Activated CD8-positive, alpha-beta memory T cell treated with anti-CD3 and anti-CD28 coated beads, Interleukin-2, amount 50 U/mL, for 1 hour (primary cell): ENCODE data around the gene MAN2B2.
"Not testable (repeated sequence)": the region's sequence is repeated elsewhere in the genome, so short reads cannot be mapped to it uniquely, and the experiment has no call there.

ENCODE experiments used
- DNase-seq: peaks from one replicate; pipeline ENCODE4 v3.0.0-alpha.2; 2020; ENCODE audit errors: extremely low read depth

The MAN2B2 gene

DNA sequence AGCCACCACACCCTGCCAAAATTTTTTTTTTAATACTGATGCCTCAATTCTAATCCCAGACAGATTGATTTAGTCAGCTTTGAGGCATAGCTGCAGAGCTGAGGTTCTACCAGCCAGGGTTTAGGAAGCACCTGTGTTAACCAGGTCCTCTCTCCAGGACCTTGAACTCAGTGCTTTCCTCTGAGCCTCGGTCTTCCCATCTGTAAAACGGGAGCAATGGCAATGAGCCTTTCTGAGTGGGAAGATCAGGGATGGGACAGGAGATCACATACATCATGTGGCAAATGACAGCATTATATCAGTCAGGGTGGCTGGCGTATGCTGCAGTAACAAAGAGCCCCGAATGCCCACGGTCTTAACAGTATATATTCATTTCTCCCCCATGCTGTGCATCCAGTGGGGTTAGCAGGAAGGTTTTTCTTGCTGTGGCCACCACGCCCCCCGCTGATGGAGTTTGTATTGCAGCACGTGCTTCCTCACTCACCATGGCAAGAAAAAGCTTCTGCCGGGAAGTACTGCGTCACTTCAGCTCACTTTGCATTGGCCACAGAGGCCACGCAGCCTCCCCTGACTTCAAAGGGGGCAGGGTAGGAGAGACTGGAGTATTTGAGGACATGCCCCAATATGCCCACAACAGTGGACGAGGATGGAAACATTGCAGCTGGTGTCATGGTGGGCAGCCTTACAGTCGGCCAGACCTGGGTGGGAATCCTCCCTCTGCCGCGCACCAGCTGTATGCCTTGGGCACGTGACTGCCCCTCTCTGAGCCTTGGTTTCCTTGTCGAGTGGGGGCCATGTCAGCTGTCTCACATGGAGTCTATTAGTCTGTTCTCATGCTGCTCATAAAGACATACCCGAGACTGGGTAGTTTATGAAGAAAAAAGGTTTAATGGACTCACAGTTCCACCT is 41.4 kb downstream of the MAN2B2 start:
- no peak for DNase-seq

DNA sequence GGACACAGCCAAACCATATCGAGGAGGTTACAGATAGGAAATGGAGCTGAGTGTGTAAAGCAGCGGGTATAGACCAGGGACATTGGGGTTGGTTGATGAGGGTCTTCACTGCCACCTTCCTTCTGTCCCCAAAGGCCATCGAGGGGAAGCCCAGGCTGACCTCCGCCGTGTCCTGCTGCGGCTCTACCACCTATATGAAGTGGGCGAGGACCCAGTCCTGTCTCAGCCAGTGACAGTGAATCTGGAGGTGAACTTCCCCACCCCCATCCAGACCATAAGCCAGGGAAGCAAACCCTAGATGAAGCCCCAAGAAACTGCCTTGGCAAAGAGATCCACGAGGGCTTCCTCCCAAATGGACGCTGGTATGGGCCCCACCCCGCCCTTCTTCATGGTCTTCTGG is 42.3 kb downstream of the MAN2B2 start:
- no peak for DNase-seq

DNA sequence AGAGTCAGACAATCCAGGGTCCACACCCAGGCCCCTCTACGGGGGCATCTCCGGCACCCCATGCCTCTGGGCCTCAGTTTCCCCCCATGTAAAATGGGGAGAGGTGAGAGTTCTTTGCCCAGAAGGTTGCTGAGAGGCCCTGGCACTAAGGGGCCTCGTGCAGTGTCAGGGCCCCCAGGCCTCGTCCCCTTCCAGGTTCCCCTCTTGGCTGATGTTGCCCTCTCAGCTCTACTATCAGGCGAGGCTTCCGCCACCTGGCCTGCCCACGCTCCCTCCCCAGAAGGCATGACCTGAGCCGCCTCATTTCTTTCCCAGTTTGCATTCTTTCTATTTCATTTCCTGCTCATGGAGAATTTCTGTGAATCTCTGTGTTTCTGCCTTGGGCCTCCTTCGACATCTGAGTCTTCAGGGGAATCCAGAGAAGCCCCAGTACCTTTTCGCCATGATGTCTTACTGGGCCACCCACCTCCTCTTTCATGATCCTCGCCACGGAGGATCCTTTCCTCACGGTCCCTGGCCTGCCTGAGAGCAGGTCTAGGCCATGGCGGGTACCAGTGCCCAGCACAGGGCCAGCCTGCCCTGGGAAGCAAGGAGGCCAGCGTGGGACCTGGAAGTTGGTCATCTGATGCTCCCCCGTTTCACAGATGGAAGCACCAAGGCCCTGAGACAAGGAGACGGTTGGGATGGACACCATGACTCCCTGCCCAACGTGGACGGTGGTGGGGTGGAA is 43.6 kb downstream of the MAN2B2 start:
- no peak for DNase-seq

DNA sequence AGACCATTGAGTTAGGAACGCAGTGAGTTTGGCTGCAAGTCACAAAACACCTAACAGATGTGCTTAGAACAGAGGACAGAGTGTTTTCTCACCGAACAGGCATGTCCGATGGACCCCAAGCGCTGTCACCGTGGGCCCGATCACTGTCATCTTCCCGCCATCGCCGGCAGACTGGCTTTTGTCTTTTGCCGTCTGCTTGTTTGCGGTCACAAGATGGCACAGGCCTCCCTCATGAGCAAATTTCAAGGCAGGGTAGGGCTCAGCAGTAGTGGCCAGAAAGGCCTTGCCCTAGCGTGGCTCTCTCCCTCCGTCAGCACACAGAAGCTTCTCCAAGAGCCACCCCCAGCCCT is 44.1 kb downstream of the MAN2B2 start:
- DNase-seq: no peak

DNA sequence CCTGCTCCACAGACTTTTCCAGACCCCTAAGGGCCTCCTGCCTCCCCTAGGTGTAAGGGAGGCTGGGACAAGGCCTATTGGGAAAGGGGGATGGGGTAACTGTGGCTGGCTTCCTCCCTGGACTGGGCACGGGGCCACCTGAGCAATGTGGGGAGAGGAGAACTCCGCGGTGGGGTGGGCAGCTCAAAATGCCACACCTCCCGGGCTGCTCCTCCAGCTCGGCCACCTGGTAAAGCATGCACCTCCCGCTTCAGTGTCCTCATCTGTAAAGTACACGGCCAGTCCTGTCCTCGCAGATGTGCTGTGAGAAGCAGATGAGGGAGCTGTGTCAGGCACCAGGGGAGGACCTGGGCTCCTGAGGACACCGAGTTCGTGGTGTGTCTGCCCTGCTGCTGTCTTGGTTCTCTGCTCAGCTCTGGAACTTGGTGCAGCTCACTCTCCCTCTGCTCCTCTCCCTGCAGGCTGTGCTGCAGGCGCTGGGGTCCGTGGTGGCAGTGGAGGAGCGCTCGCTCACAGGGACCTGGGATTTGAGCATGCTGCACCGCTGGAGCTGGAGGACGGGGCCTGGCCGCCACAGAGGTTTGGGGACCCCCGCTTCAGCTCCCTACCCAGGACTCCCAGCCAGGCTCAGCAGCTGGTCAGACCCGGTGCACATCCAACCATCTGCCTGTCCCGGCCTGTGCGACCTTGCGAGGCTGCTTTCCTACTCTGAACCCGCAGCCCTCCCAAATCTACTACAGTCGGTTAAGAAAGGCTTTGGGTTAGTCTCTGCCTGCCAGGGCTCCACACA is 44.7 kb downstream of the MAN2B2 start:
- no peak for DNase-seq

DNA sequence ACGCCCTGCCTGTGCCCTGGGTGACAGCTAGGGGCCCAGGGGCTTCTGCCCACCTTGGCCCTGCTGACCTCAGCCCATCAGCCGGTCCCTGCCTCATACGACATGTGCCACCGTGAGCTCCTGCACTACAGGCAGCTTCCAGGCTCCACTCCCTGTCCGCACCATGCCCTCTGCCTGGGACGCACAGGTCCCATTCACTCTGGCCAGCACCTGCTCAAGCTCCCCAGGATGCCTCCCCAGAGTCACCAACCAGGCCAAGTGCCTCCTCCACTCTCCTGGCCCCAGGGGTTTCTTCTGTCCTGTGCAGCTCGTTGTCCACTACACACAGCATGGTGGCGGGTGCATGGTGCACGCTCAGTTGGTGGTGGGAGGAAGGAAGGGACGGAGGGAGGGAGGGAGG is 45.3 kb downstream of the MAN2B2 start:
- DNase-seq: no peak

DNA sequence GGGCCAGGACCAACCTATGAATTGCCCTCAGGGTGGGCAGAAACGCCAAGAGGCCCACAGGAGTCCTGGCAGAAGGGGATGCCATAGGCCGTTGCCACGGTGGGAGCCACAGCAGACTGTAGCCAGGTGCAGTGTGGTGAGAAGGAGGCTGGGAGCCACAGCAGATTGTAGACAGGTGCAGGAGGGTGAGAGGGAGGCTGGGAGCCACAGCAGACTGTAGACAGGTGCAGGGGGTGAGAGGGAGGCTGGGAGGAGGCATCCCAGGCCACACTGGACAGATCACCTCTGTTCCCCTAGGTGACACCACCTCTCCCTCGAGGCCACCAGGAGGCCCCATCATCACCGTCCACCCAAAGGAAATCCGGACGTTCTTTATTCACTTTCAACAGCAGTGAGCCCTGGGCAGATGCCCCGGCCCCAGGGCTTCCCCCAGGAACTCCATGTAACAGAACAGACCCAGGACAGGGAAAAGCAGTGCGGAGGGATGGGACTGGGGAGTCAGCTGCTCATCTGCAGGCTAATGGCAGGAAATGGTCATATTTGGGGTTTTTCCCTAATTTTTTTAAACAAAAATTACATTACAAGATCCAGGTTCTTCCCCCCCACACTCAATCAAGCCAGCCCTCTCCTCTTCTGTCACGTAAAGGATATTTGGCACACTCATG is 46.0 kb downstream of the MAN2B2 start:
- DNase-seq: no peak

DNA sequence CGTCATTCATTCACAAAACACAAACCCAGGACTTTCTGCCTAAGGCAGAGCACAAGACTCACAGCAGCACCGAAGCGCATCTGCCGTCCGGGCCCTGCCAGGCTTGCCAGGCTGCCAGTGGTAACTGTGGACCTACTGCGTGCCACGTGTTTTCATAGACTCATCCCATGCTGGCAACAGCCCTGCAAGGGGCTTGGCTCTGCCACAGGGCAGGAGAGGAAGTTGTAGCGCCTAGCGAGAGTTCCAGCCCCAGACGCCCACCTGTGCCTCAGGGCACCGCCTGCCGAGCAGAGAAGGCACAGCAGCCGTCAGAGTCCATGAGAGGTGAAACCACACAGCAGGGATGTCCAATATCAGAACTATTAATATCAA is 46.6 kb downstream of the MAN2B2 start:
- DNase-seq: no peak

DNA sequence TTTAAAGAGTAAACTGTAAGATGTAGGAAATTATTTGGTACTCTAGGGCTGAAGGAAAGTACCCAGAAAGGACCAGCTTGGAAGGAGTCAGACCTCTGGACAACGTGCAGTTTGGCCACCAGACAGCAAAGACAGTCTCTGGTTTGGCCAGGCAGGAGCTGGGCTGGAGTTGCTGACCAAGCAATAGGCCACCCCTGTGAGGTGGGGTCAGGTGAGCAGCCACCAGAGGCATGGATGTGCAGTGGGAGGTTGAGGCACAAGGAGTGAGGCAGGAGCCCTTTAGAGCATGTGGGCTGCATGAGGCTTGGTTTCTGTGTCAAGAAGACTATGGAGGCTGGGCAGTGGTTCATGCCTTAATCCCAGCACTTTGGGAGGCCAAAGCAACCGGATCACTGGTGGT is 47.8 kb downstream of the MAN2B2 start:
- DNase-seq: no peak

DNA sequence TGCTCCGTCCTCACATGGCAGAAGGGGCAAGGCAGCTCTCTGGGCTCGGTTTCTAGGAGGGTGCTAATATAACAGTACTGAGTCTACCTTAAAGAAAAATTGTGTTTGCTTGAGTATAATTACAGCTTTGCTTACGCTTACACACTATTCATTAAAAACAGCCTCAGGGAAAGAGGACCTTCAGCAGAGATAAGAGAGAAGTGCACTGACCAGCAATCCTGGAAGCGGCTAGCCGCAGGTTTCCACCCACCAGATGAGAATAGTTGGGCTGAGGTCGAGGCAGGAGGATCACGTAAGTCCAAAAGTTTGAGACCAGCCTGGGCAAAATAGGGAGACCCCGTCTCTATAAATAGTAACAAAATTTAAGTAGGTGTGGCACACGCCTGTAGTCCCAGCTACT is 50.3 kb downstream of the MAN2B2 start:
- no peak for DNase-seq

DNA sequence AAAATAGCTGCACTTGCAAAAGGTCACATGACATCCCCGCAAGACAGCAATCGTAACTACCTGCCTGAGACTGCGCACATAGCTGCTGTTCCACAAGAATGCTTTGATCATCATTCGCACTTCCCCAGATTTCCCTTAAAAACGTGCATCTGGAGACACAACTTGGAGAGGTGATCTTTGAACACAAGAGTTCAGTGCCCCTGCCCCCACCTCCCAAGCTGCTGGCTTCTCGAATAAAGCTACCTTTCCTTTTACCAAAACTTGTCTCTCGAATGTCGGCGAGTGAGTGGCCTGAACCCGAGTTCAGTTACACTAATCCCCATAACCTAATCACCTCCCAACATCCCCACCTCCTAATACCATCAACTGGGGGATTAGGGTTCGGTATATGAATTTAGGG is 51.1 kb downstream of the MAN2B2 start:
- DNase-seq: no peak

DNA sequence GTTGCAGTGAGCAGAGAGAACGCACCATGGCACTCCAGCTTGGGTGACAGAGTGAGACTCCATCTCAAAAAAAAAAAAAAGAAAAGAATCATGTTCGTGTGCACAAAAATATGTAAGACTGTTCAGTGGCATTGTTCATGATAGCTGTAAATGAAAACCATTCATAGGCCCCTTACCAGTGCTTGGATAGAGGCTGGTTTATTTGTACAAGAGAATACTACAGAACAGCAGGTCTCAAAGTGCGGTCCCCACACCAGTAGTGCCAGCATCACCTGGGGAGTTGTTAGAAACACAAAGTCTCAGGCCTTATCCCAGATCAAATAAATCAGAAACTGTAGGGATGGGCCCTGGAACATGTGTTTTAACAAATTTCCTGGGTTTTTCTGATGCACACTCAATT is 52.8 kb downstream of the MAN2B2 start:
- no peak for DNase-seq

DNA sequence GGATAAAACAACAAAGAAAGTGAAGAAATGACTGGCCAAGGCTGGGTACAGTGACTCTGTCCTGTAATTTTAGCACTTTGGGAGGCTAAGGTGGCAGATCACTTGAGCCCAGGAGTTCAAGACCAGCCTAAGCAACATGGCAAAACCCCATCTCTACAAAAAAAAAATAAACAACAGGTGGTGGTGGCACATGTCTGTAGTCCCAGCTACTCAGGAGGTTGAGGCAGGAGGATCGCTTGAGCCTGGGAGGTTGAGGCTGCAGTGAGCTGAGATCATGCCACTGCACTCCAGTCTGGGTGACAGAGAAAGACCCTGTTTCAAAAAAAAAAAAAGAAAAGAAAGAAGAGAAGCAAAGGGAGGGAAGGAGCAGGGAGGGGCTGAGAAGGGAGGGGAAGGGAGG is 53.5 kb downstream of the MAN2B2 start:
- DNase-seq: not testable (repeated sequence)

DNA sequence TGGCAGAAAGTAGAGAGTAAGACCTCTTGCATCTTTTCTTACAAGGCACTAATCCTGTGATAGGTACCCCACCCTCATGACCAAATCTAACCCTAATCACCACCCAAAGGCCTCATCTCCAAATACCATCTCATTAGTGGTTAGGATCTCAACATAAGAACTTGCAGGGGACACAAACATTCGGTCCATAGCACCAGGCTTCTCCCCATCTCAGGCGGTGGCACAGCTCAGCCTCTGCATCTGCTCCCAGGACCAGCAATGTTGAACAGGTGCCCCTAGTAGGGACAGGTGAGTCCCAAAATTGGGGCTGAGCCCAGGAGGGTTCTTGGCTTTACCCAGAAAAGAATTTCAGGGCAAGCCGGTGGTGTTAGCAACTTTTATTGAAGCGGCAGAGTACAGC is 57.1 kb downstream of the MAN2B2 start:
- no peak for DNase-seq

DNA sequence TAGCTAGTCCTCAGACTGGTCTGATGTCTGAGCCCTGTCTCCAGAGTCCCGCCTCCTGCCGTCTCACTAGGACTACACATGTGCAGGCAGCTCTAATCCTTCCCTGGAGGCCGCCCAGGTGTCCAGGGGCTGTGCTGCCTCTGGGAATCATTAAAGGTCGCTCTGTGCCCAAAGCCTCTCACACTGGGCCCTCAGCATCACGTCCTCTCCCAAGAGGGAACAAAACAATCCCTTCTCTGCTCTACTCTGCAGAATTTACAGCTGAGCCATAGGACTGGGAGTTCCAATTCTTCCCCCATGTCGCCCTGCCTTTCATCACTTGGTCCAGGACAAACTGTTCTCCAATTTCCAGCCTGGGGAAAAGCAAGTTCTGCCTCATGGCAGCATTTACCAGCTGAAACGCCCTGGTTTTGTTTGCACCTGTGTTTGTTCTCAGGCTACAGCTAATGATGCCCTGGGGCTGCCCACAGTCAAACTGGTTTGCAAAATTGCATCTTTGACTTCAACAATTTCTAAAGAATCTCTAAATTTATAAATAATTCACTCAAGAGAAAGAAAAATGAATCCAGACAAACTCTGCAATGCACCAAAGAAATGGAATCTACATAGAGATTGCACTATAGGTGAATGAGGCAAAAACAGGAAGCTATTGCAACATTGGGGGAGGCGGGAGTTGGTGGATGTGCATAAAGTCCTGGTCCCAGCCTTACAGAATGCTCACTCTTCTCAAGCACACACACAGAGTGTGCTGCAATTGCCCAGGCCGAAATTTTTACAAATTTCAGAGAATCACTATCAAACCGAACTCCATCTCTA is 58.3 kb downstream of the MAN2B2 start:
- no peak for DNase-seq

DNA sequence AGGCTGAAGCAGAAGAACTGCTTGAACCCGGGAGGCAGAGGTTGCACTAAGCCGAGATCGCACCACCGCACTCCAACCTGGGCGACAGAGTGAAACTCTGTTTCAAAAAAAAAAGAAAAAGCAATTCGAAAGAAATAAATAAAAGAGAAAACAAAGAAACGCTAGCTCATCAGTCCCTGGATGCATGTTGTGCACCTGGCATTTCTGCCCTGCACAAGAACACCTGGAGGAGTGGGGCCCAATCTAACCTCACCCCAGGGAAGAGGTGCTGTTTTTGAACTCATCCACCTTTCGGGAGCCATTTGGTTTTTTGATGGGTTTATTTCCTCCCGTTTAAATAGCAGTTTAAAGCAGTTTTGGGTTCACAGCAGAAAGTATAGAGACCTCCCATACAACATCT is 59.8 kb downstream of the MAN2B2 start:
- DNase-seq: no peak

DNA sequence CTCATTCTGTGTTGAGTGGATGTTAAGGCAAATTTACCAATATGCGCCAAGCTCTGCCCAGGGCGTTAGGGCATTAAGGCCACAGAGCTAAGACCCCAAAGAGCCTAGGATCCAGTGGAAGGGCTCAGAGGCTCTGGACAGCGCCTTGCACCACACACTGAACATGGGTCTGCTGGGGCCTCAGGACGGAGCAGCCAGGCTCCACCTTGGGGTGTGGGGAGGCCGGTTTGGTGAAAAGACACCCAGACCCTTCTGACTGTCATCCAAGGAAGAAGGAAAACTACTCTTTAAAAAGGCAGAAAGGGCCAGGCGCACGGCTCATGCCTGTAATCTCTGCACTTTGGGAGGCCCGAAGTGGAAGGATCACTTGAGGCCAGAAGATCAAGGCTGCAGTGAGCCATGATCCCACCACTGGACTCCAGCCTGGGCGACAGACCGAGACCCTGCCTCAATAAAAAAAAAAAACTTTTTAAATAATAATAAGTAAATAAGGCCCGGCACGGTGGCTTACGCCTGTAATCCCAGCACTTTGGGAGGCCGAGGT is 64.2 kb downstream of the MAN2B2 start:
- no peak for DNase-seq

DNA sequence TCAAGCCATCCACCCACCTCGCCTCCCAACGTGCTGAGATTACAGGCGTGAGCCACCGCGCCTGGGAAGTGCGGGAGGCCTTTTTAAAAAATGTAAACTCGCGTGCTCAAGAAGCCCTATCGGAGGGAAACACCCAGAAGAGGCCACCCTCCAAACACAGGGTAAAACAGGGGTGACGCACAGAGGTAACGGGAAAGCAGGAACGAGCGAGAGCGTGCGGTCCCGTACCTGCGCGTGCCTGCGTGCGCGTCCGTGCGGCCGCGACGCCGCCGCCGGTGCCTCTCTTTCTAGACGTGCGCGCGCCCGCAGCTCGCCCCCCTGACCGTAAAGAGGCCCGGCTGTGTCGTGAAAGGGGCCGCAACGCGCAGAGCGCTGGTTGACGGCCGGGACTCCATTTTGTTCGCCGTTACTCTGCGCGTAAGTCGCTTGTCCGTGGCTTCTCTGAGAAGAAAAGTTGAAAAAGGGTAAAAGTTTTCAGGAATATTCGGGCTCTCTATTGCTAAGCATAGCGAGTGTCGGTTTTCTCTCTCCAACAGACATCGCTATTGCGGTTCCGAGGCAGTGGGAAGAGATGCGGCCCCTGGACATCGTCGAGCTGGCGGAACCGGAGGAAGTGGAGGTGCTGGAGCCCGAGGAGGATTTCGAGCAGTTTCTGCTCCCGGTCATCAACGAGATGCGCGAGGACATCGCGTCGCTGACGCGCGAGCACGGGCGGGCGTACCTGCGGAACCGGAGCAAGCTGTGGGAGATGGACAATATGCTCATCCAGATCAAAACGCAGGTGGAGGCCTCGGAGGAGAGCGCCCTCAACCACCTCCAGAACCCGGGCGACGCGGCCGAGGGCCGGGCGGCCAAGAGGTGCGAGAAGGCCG is 65.5 kb downstream of the MAN2B2 start, which contains the start of gene MRFAP1:
Gene MRFAP1, plus strand, starts transcription at position 394 of the 872 bp plus-strand sequence. Its CDS starts 178 bp downstream, at position 572.
- DNase-seq: peak; percentile 84

DNA sequence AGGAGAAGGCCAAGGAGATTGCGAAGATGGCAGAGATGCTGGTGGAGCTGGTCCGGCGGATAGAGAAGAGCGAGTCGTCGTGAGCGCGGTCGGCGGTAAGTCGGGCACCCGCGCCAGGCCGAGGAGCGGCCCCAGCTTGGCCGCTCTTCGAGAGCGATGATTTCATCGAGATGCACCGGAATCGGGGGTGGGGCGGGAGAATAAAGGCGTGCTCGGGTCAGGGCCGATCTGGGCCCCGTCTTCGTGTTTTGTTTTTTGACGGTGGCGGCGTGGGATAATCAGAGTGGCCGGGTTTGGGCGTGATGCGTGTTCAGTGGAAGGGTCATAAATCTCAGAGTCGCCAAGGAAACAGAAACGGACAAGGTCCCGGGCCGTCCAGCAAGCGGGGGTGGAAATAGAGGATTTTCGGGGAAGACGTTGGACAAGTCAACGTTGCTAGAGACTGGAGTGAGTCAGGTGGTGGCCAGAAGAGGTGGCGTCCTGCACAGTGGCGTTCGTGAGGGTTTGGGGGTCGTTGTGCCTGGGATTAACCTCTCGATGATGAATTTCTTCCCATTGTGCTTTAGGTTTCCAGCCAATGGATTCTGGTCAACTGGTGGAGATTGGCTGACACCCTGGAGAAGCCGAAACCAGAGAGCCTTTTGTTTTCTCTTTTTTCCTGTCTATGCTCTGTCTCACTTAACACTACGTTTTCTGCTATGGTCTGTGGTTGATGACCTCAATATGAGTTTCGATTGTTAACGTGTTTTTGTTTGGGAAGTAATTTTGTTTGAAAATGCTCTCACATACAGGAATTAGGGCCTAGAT is 66.4 kb downstream of the MAN2B2 start:
- no peak for DNase-seq
